ENCODE results near the gene RNF166. TPM values are rescaled to one million over a fixed set of nuclear protein-coding genes. Genes with fewer than 3 reads are reported as not detected.
A peak's percentile ranks its signal among the peaks of the same experiment; 100 is the strongest.

RNF166 gene
- total and polyA plus RNA-seq, 2 of the 13 experiments (the other 11 are each of a cell fraction or from before 2014, with no cell fraction given): 21.4 to 23.0 TPM

DNA sequence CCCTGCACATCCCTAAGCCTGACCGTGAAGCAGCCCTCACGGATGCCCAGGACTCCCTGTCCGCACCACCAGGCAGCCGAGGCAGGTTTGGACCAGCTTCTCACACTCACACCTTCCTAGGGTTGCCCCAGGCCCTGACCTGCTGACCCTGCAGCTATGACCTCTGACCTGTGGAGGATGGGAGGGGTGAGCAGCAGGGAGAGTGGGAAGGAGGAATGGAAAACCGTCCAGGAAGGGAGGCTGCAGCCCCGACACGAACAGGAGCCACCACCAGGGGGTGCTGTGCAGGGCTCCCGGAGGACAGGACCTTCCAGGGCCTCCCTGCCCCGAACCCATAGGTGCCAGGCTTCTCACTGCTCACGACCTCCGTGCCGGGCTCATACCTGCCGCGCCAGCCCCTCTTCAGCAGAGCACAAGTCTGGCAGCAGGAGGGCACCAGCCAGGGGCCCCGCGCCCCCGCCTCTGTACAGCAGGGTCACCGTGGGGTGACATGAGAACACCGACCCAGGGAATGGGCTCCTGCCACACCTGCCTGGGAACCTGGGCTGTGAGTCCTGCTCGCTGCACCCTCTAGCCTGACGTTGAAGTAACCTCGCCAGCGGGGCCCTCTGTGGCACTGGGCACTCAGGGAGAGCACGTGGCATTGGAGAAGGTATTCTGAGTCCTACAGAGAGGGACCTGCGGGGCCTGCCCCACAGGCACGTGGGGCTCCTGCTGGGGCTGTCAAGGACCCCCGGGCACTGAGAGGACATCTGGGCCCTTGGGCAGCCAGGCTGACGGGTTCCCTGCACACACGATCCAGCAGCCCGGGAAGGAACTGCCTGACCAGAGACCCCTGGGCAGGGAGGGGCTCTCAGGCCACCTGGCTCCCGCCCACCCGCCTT is 37.7 kb upstream of the RNF166 start (continued):
- TF ChIP-seq, protein P1, sequence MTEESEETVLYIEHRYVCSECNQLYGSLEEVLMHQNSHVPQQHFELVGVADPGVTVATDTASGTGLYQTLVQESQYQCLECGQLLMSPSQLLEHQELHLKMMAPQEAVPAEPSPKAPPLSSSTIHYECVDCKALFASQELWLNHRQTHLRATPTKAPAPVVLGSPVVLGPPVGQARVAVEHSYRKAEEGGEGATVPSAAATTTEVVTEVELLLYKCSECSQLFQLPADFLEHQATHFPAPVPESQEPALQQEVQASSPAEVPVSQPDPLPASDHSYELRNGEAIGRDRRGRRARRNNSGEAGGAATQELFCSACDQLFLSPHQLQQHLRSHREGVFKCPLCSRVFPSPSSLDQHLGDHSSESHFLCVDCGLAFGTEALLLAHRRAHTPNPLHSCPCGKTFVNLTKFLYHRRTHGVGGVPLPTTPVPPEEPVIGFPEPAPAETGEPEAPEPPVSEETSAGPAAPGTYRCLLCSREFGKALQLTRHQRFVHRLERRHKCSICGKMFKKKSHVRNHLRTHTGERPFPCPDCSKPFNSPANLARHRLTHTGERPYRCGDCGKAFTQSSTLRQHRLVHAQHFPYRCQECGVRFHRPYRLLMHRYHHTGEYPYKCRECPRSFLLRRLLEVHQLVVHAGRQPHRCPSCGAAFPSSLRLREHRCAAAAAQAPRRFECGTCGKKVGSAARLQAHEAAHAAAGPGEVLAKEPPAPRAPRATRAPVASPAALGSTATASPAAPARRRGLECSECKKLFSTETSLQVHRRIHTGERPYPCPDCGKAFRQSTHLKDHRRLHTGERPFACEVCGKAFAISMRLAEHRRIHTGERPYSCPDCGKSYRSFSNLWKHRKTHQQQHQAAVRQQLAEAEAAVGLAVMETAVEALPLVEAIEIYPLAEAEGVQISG (CRISPR knock-in tag; IDR thresholded peaks at IDR 0.05): peak; percentile 64
- TF ChIP-seq ZNF589 (CRISPR knock-in tag; conservative IDR thresholded peaks at IDR 0.05): 0 out of 2 replicates have a peak, but pooled peaks have one; percentile 6
- no peak for TF ChIP-seq ZNF274 (CRISPR knock-in tag; IDR thresholded peaks at IDR 0.05)
- TF ChIP-seq ZNF790 (CRISPR knock-in tag; IDR thresholded peaks at IDR 0.05; ENCODE audit: borderline replicate concordance): no peak
- peak; percentile 44; the same call in 1 of the 2 replicates for TF ChIP-seq HOXA3 (CRISPR knock-in tag; IDR thresholded peaks at IDR 0.05)
- TF ChIP-seq SMARCC2 (IDR thresholded peaks at IDR 0.05): no peak
- TF ChIP-seq EED (CRISPR knock-in tag; IDR thresholded peaks at IDR 0.05): no peak
- no peak for TF ChIP-seq MTA3 (CRISPR knock-in tag; IDR thresholded peaks at IDR 0.05)
- no peak for TF ChIP-seq CCDC6 (CRISPR knock-in tag; IDR thresholded peaks at IDR 0.05)
- peak; percentile 61; the same call in 1 of the 2 replicates for TF ChIP-seq KDM2A (CRISPR knock-in tag; IDR thresholded peaks at IDR 0.05; ENCODE audit: borderline replicate concordance, low read depth)
- TF ChIP-seq ARNTL (CRISPR knock-in tag; IDR thresholded peaks at IDR 0.05): no peak
- no peak for TF ChIP-seq ZSCAN30 (CRISPR knock-in tag; IDR thresholded peaks at IDR 0.05)
- no peak for TF ChIP-seq ZNF556 (CRISPR knock-in tag; IDR thresholded peaks at IDR 0.05; ENCODE audit: borderline replicate concordance)
- TF ChIP-seq TOPORS (CRISPR knock-in tag; IDR thresholded peaks at IDR 0.05): no peak
- no peak for TF ChIP-seq ZEB1 (IDR thresholded peaks at IDR 0.05; ENCODE audit: insufficient replicate concordance, low read depth)
- TF ChIP-seq ELF4 (CRISPR knock-in tag; IDR thresholded peaks at IDR 0.05; ENCODE audit: borderline replicate concordance): no peak
- no peak for TF ChIP-seq NFRKB (IDR thresholded peaks at IDR 0.05)
- TF ChIP-seq ZNF430 (CRISPR knock-in tag; IDR thresholded peaks at IDR 0.05): no peak
- TF ChIP-seq ZNF564 (CRISPR knock-in tag; IDR thresholded peaks at IDR 0.05): no peak
- TF ChIP-seq RFXAP (CRISPR knock-in tag; IDR thresholded peaks at IDR 0.05; ENCODE audit: borderline replicate concordance): no peak
- TF ChIP-seq MAFG (CRISPR knock-in tag; IDR thresholded peaks at IDR 0.05): no peak
- no peak for TF ChIP-seq RNF2 (conservative IDR thresholded peaks at IDR 0.05; ENCODE audit: low read depth)
- no peak for TF ChIP-seq HMG20A (CRISPR knock-in tag; IDR thresholded peaks at IDR 0.05; ENCODE audit: borderline replicate concordance)
- no peak for TF ChIP-seq PHF21A (CRISPR knock-in tag; IDR thresholded peaks at IDR 0.05)
- TF ChIP-seq HOXA5 (CRISPR knock-in tag; IDR thresholded peaks at IDR 0.05): 0 out of 2 replicates have a peak, but pooled peaks have one; percentile 63
- TF ChIP-seq ZNF768 (CRISPR knock-in tag; IDR thresholded peaks at IDR 0.05): no peak
- TF ChIP-seq TCF12 (IDR thresholded peaks at IDR 0.05): no peak
- no peak for TF ChIP-seq TCF12 (CRISPR knock-in tag; IDR thresholded peaks at IDR 0.05)
- TF ChIP-seq BRD4 (CRISPR knock-in tag; IDR thresholded peaks at IDR 0.05): no peak
- no peak for TF ChIP-seq PAWR (CRISPR knock-in tag; IDR thresholded peaks at IDR 0.05; ENCODE audit: borderline replicate concordance)
- TF ChIP-seq JUN (CRISPR knock-in tag; IDR thresholded peaks at IDR 0.05): 0 out of 2 replicates have a peak, but pooled peaks have one; percentile 56
- no peak for TF ChIP-seq RFX1 (IDR thresholded peaks at IDR 0.05)
- no peak for TF ChIP-seq ZNF138 (CRISPR knock-in tag; IDR thresholded peaks at IDR 0.05; ENCODE audit: low read depth)
